Fibroblast of pulmonary artery (primary cell): ENCODE results near the gene ME3.

Source experiments
- DNase-seq: peaks from one replicate; pipeline ENCODE4 v3.0.0-alpha.2; 2010; ENCODE audit warnings: low read depth
- H3K4me3 ChIP-seq: replicated peaks from 2 replicates; pipeline ENCODE4 v1.5.1; 2011; ENCODE audit warnings: low read depth, mild to moderate bottlenecking, control low read depth, low read length, moderate library complexity
- TF ChIP-seq, protein P1 (sequence below): IDR thresholded peaks from 2 replicates; pipeline ENCODE4 v1.5.1; 2011; ENCODE audit warnings: mild to moderate bottlenecking, control low read depth, low read length, inconsistent platforms; ENCODE audit errors: missing control alignments

ME3 gene

DNA sequence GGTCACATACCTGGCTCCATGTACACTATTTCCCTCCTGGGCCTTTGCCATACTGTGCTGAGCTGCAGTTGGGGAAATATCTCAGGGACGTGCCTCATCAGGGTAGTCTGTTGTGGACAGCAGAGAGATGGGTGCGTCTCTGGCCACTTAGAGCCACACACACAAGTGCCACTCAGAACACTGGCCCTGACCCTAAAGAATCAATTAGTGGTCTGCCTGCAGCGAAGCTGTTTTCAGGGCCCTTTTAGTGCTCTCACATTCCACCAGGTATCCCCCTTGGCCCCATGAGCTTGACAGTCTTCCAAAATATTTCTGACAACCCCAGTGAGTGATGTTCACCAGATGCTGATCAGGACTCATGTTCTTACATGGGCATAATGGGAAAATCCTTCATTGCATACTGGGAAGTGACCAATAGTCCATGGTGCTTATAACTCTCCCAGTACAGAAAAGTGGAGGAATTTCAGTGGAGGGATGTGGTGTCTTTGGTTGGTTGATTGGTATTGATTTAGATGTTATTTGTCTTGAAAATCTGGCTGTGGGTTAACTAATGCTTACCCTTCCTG lies 66.1 kb downstream of the ME3 start:
- TF ChIP-seq, protein P1, sequence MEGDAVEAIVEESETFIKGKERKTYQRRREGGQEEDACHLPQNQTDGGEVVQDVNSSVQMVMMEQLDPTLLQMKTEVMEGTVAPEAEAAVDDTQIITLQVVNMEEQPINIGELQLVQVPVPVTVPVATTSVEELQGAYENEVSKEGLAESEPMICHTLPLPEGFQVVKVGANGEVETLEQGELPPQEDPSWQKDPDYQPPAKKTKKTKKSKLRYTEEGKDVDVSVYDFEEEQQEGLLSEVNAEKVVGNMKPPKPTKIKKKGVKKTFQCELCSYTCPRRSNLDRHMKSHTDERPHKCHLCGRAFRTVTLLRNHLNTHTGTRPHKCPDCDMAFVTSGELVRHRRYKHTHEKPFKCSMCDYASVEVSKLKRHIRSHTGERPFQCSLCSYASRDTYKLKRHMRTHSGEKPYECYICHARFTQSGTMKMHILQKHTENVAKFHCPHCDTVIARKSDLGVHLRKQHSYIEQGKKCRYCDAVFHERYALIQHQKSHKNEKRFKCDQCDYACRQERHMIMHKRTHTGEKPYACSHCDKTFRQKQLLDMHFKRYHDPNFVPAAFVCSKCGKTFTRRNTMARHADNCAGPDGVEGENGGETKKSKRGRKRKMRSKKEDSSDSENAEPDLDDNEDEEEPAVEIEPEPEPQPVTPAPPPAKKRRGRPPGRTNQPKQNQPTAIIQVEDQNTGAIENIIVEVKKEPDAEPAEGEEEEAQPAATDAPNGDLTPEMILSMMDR, result no peak
- no peak for DNase-seq
- H3K4me3 ChIP-seq, result no peak overlapping the region

DNA sequence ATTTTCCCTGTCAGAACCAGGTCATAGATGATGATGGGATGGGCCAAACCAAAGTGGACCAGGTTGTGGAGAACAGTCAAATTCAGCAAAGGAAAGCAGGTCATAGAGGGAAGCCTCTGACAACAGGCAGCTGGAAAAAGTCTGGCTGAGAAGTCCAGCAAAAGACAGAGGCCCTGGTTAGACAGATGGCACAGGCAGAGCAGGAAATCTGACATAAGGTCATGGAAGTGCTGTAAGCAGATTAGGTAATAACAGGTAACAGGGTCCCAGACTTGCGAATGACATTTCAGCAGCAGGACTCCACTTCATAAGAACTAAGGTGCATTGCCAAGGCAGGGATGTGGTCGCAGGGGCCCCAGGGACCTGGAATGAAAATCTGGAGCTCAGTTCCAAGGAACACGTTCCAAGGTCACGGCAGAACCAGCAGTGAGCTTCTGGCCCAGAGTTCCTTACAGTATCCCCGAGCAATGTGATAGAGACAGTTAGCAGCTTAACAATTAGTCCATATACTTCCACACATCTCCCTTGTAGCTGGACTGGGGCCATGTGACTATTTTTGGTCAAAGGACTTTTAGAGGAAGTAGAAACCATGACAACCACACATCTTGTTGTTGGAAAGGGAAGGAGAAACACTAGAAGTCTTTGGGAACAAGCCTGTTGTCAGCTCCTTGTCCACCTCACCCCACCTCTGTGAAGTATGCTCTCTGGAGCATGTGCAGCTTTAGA lies 75.4 kb downstream of the ME3 start:
- TF ChIP-seq, protein P1, result no peak
- peak; percentile 83 for DNase-seq
- no peak overlapping the region for H3K4me3 ChIP-seq

- no peak overlapping the region for H3K4me3 ChIP-seq
- no peak for DNase-seq
- TF ChIP-seq, protein P1, result no peak
Measured at GRCh38 chr11:86595955-86596354, 76.5 kb downstream of the ME3 start.

GRCh38 chr11:86595451-86595850 lies 77.0 kb downstream of the ME3 start:
- DNase-seq, result no peak
- no peak overlapping the region for H3K4me3 ChIP-seq
- TF ChIP-seq, protein P1, result no peak

DNA sequence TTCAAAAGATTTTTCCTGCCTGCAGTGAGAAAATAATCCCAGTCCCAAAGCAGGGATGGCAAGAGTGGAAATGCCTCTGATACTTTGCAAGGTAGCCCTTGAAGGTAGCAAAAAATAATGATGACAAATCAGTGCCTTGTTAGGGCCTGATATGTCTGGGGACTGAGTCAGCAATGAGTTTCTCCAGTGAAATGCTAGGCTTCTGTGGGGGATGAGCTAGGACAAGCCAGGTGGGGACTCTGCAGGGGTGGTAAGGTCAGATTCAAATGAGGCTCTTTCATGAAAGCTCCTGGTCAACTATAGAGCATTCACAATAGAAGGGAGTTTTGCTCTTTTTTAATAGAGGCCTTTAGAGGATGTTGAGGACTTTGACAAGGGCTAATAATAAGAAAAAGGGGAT lies 77.7 kb downstream of the ME3 start:
- TF ChIP-seq, protein P1, result no peak
- no peak for DNase-seq
- no peak overlapping the region for H3K4me3 ChIP-seq

- no peak for DNase-seq
- H3K4me3 ChIP-seq, result no peak overlapping the region
- TF ChIP-seq, protein P1, result no peak
Measured at GRCh38 chr11:86593833-86594232, 78.6 kb downstream of the ME3 start.
